Right atrium auricular region (tissue), 2 donors: ENCODE data around the gene ZNF329. TPM values are rescaled to one million over a fixed set of nuclear protein-coding genes. Genes with fewer than 3 reads are reported as not detected.

ENCODE experiments used
- DNase-seq: peaks from one replicate; pipeline ENCODE4 v3.0.0-alpha.2; 2019; ENCODE audit warnings: low spot score
- H3K27ac ChIP-seq, 2 donors: fragments of 200-600 bp; sonication (generic); 1 replicate in 1 of 2; 2 replicates in 1 of 2; pipeline ENCODE4 v1.5.1; 2016 to 2019
- H3K27me3 ChIP-seq, 2 donors: fragments of 200-600 bp; sonication (generic); one replicate each; pipeline versions ENCODE4 v1.5.1 to v1.6.0; 2017 to 2019
- H3K36me3 ChIP-seq: fragments of 200-600 bp; sonication (generic); one replicate; pipeline ENCODE4 v1.5.1; 2016
- H3K4me1 ChIP-seq, 2 donors: fragments of 200-600 bp; sonication (generic); one replicate each; pipeline versions ENCODE4 v1.5.1 to v1.6.0; 2017 to 2019
- H3K4me3 ChIP-seq, 2 donors: fragments of 200-600 bp; sonication (generic); 1 replicate in 1 of 2; 2 replicates in 1 of 2; pipeline ENCODE4 v1.5.1; 2017 to 2019; ENCODE audit warnings: mild to moderate bottlenecking in 1 of 2, moderate library complexity in 1 of 2
- H3K9me3 ChIP-seq, 2 donors: fragments of 200-600 bp; sonication (generic); one replicate each; pipeline ENCODE4 v1.5.1; 2019
- total RNA-seq, 2 donors: library from RNA; depleted of rRNA; stranded (reverse); fragments of >200 nt; gene quantifications; one replicate each; pipeline ENCODE4 v1.1.0, GENCODE V29; 2016
- TF ChIP-seq, protein P1 (sequence below), 2 donors: fragments of 200-600 bp; sonication (generic); IDR thresholded peaks; one replicate each; pipeline ENCODE4 v1.5.1; 2019; ENCODE audit warnings: antibody characterized with exemption in 2 of 2

The ZNF329 gene
- total RNA-seq, 2 donors from 2014 or later, result 6.9 to 7.9 TPM

- H3K27me3 ChIP-seq, result no peaks in the 10 kb centered on the region
- peaks cover 0 to 11% of the 10 kb centered on the region in 2 donors for H3K9me3 ChIP-seq
- peak overlapping the region; percentile 88 to 91 for H3K4me3 ChIP-seq
- H3K36me3 ChIP-seq, result no peaks in the 10 kb centered on the region
- peak overlapping the region in 1 of 2 donors; percentile 99 for H3K27ac ChIP-seq
- H3K4me1 ChIP-seq, result peaks cover 0 to 17% of the 10 kb centered on the region in 2 donors
- DNase-seq, result no peak
- TF ChIP-seq, protein P1, sequence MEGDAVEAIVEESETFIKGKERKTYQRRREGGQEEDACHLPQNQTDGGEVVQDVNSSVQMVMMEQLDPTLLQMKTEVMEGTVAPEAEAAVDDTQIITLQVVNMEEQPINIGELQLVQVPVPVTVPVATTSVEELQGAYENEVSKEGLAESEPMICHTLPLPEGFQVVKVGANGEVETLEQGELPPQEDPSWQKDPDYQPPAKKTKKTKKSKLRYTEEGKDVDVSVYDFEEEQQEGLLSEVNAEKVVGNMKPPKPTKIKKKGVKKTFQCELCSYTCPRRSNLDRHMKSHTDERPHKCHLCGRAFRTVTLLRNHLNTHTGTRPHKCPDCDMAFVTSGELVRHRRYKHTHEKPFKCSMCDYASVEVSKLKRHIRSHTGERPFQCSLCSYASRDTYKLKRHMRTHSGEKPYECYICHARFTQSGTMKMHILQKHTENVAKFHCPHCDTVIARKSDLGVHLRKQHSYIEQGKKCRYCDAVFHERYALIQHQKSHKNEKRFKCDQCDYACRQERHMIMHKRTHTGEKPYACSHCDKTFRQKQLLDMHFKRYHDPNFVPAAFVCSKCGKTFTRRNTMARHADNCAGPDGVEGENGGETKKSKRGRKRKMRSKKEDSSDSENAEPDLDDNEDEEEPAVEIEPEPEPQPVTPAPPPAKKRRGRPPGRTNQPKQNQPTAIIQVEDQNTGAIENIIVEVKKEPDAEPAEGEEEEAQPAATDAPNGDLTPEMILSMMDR (IDR thresholded peaks at IDR 0.05), result no peak
These were observed 53.7 kb downstream of the ZNF329 start for GRCh38 chr19:58096884-58097283.

DNA sequence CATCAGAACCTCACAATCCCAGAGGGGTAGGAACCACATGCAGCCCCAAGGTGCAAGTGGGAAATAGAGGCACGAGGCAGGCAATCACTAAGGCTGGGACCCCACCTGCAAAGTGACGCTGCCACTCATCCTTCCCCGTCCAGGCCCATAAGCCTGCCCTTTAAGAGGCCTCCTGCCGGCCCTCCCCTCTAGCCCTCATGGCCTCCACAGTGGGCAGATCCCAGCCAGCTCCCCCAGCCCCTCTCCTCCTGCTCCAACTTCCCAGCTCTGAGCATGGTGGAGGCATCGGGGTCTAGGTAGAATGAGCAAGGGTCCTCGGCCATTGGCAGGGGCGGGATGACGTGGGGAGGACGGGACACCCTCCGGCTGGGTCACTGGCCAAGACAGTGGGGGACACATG, 55.3 kb downstream of the ZNF329 start:
- TF ChIP-seq, protein P1 (IDR thresholded peaks at IDR 0.05), result no peak
- DNase-seq, result no peak
- Histone ChIP-seq H3K4me3 (no peak overlapping the region), H3K36me3 (no peaks in the 10 kb centered on the region), H3K9me3 (peaks cover 0 to 7% of the 10 kb centered on the region in 2 donors), H3K27me3 (no peaks in the 10 kb centered on the region), H3K27ac (no peak overlapping the region), H3K4me1 (peaks cover 0 to 17% of the 10 kb centered on the region in 2 donors)

DNA sequence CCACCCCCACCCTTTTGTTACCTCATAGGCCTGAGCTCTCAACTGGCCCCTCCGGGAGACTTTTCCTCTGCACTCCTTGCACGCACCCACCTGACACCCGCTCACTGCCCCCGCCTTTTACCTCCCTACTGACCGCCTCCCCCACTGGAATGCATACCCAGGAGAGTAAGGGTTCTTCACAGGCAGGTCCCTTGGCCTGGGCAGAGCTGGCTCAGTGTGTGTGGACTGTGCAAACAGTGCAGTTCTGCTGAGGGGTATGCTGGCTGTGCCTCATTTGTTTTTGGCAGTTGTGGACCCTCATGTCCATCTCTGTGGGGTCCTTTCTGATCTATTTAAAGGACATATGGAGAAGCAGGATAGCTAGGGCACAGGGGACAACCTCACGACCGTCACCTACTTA, 57.5 kb downstream of the ZNF329 start:
- peaks cover 0 to 9% of the 10 kb centered on the region in 2 donors for H3K4me1 ChIP-seq
- H3K4me3 ChIP-seq, result no peak overlapping the region
- TF ChIP-seq, protein P1 (IDR thresholded peaks at IDR 0.05), result no peak
- H3K36me3 ChIP-seq, result peaks cover 12% of the 10 kb centered on the region
- no peaks in the 10 kb centered on the region for H3K27me3 ChIP-seq
- H3K27ac ChIP-seq, result no peak overlapping the region
- H3K9me3 ChIP-seq, result peaks cover 0 to 6% of the 10 kb centered on the region in 2 donors
- no peak for DNase-seq

GRCh38 chr19:58091251-58091995, 59.2 kb downstream of the ZNF329 start:
- Histone ChIP-seq H3K36me3 (peaks cover 27% of the 10 kb centered on the region), H3K4me3 (no peak overlapping the region), H3K27ac (no peak overlapping the region), H3K4me1 (no peaks in the 10 kb centered on the region), H3K9me3 (peaks cover 0 to 13% of the 10 kb centered on the region in 2 donors), H3K27me3 (no peaks in the 10 kb centered on the region)
- DNase-seq, result no peak
- TF ChIP-seq, protein P1 (IDR thresholded peaks at IDR 0.05), result no peak

- TF ChIP-seq, protein P1 (IDR thresholded peaks at IDR 0.05), result no peak
- DNase-seq, result no peak
- no peak overlapping the region for H3K27ac ChIP-seq
- H3K4me3 ChIP-seq, result no peak overlapping the region
- H3K36me3 ChIP-seq, result peaks cover 43% of the 10 kb centered on the region
- no peaks in the 10 kb centered on the region for H3K27me3 ChIP-seq
- no peaks in the 10 kb centered on the region for H3K4me1 ChIP-seq
- peaks cover 0 to 22% of the 10 kb centered on the region in 2 donors for H3K9me3 ChIP-seq
These were observed 60.7 kb downstream of the ZNF329 start for GRCh38 chr19:58089846-58090245.
